ENCODE measurements around the gene SUSD2. TPM values are rescaled to one million over a fixed set of nuclear protein-coding genes. Genes with fewer than 3 reads are reported as not detected.
"Not testable (repeated sequence)": the region's sequence is repeated elsewhere in the genome, so short reads cannot be mapped to it uniquely, and the experiment has no call there.

Gene SUSD2, protein sequence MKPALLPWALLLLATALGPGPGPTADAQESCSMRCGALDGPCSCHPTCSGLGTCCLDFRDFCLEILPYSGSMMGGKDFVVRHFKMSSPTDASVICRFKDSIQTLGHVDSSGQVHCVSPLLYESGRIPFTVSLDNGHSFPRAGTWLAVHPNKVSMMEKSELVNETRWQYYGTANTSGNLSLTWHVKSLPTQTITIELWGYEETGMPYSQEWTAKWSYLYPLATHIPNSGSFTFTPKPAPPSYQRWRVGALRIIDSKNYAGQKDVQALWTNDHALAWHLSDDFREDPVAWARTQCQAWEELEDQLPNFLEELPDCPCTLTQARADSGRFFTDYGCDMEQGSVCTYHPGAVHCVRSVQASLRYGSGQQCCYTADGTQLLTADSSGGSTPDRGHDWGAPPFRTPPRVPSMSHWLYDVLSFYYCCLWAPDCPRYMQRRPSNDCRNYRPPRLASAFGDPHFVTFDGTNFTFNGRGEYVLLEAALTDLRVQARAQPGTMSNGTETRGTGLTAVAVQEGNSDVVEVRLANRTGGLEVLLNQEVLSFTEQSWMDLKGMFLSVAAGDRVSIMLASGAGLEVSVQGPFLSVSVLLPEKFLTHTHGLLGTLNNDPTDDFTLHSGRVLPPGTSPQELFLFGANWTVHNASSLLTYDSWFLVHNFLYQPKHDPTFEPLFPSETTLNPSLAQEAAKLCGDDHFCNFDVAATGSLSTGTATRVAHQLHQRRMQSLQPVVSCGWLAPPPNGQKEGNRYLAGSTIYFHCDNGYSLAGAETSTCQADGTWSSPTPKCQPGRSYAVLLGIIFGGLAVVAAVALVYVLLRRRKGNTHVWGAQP
- polyA plus RNA-seq (2012; ENCODE audit: low read depth, missing spikeins) = 0.08 TPM

DNA sequence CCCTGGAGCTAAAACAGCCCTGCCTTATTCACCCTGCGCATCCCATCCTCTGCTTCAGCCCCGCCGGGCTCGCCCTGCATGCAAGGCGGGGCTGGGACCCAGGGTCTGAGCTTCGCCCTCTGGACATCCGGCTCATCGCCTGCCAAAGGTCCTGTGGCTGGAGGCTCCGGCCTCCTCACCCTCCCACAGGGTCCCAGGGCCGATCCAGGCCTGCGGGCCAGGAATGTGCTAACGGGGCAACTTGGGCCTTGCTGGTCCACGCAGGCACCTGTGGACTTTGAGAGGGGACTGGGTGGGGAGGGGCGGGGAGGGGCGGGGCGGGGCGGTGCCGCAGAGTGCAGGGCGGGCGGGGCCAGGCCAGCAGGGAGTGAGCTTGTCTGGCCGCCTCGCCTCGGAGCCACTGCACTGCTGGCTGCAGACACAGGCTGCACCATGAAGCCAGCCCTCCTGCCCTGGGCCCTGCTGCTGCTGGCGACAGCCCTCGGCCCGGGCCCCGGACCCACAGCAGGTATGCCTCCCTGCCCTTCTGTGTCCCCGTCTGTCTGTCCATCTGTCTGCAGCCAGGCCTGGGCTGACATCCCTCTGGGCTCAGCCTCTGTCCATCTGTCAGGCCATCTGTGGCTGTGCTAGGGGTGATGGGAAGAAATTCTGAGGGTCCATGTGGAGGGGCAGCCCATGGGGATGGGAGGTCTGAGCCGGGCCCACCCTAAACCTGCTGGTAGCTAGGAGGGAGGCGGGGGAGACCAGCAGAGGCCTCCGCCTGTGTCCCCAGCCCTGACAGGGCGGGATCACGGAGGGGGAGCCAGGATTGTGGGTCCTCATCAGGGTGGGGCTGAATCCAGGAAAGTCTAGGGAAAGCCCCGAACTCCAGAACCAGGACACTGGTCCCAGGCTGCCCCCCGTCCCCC lies at the start of gene SUSD2:
Gene SUSD2 (plus strand): TSS at position 400 of the 908 bp plus-strand sequence. CDS start 33 bp downstream, at position 433.
- TF ChIP-seq SPI1 (IDR thresholded peaks at IDR 0.05; ENCODE audit: low read depth, low read length) (no peak), POU2F2 (IDR thresholded peaks at IDR 0.05; ENCODE audit: low read depth, low read length) (no peak), POLR2A (IDR thresholded peaks at IDR 0.05; ENCODE audit: low read depth, low read length) (no peak)
- no peak for FAIRE-seq
- DNase-seq (ENCODE audit: insufficient read length, low spot score) = no peak

DNA sequence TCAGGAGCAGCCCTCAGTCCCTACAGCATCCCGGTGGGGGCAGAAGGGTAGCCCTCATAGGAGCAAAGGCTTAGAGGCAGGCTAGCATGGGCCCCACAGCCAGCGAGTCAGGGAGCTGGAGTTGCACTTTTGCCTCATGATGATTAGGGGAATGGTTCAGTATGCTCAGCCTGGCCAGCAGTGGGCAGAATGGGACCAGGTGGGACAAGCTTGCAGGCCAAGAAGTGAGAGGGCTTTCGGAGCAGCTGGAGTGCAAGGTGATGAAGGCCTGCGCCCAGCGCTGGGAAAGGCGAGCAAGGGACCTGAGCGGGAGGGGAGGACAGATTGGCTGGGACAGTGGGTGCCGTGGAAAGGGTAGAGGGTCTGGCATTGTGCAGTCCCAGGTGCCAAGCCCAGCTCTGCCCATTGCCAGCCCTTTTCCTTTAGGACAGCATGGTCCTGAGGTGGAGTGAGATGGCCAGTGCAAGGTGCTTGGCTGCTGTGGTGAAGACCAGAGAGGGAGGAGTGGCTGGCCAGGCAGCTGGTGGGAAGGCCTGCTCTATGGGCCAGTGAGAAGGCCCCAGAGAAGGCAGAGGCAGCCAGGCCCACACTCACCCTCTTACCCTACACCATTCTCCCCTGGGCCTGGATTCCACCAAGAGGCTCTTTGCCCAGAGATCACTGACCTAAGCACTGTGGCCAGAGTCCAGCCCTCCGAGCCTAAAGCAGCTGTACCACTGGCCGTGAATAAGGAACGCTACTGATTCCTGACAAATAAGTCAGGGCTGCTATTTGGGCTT lies 47.9 kb upstream of the SUSD2 start:
- DNase-seq (ENCODE audit: insufficient read length, low spot score) = no peak
- FAIRE-seq = no peak
- TF ChIP-seq SPI1 (IDR thresholded peaks at IDR 0.05; ENCODE audit: low read depth, low read length) = no peak
- no peak for TF ChIP-seq TAF1 (IDR thresholded peaks at IDR 0.05; ENCODE audit: low read depth, low read length)
- TF ChIP-seq POU2F2 (IDR thresholded peaks at IDR 0.05; ENCODE audit: low read depth, low read length) = no peak
- TF ChIP-seq PAX5 (IDR thresholded peaks at IDR 0.05; ENCODE audit: insufficient read depth, low read length, severe bottlenecking) = no peak
- TF ChIP-seq POLR2AphosphoS5 (IDR thresholded peaks at IDR 0.05; ENCODE audit: low read depth, low read length) = no peak
- TF ChIP-seq POLR2A (IDR thresholded peaks at IDR 0.05; ENCODE audit: low read depth, low read length) = no peak

DNA sequence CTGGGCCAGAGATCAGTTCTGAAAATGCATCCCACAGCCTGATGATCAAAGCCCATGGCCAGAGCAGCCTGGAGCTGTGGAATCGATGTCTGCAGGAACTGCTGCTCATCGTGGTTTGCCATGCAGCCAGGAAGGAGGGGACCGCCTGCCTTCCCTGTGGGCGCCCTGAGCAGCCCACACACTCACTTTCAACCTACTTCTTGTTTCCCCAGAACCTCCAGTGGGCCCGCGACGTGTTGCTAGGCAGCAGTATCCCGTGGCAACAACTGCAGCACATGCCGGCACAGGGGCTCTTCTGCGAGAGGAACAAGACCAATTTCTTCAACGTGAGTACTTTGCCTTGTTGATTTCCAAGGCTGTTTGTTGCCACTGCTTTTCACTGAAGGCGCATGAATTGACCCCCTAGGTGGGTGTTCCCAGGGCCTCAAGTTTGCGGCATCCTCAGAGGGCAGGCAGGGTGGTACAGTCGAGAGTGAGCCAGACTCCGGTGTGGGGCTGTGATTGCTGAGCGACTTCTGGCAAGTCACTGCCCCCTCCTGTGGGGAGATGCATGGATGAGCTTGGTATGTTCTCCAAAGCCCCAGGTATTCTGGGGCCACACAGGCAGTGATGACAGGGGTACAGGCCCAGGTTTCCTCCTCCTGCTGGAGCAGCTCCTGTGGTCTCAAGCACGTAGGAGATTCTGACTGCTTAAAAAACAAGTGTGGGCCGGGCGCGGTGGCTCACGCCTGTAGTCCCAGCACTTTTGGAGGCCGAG lies 47.0 kb upstream of the SUSD2 start:
- DNase-seq (ENCODE audit: insufficient read length, low spot score) (no peak), FAIRE-seq (peak; percentile 68)
- TF ChIP-seq POU2F2 (IDR thresholded peaks at IDR 0.05; ENCODE audit: low read depth, low read length) = no peak
- TF ChIP-seq TAF1 (IDR thresholded peaks at IDR 0.05; ENCODE audit: low read depth, low read length) = no peak
- TF ChIP-seq POLR2A (IDR thresholded peaks at IDR 0.05; ENCODE audit: low read depth, low read length) = no peak
- no peak for TF ChIP-seq SPI1 (IDR thresholded peaks at IDR 0.05; ENCODE audit: low read depth, low read length)
- no peak for TF ChIP-seq PAX5 (IDR thresholded peaks at IDR 0.05; ENCODE audit: insufficient read depth, low read length, severe bottlenecking)
- no peak for TF ChIP-seq POLR2AphosphoS5 (IDR thresholded peaks at IDR 0.05; ENCODE audit: low read depth, low read length)

DNA sequence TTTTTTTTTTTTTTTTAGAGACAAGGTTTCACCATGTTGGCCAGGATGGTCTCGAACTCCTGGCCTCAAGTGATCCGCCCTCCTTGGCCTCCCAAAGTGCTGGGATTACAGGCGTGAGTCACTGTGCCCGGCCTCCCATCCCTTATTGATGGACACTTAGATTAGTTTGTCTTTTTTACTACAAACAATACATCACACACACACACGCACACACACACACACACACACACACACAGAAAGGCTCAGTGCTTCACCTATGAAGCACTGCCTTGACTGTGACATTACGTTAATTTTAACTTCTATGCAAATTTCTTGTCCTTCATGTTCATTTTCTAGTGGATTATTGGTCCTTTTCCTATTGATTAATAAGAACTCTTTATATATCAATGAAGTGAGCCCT lies 44.8 kb upstream of the SUSD2 start:
- not testable (repeated sequence) for DNase-seq (ENCODE audit: insufficient read length, low spot score); FAIRE-seq

DNA sequence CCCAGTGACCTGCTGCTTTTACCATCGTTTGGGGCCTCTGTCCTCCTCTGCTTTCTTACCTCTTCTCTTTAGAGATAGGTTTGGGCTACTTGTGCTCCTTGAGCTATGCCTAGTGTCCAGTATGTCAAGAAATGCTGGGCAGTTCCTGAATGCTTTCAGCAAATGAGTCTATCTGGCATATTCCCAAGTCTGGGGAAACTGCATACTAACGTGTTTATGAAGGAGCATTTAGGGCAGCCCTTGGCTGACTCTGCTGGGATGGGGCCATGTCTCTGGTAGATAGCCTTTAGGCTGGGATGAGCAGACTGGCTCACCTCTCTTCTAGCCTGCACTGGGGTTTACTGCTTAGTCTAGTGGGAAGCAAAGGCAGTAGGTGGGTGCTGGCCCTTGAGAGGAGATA lies 43.7 kb upstream of the SUSD2 start:
- FAIRE-seq = no peak
- DNase-seq (ENCODE audit: insufficient read length, low spot score) = no peak
- TF ChIP-seq SPI1 (IDR thresholded peaks at IDR 0.05; ENCODE audit: low read depth, low read length) = no peak
- TF ChIP-seq POLR2A (IDR thresholded peaks at IDR 0.05; ENCODE audit: low read depth, low read length) = no peak
- no peak for TF ChIP-seq POU2F2 (IDR thresholded peaks at IDR 0.05; ENCODE audit: low read depth, low read length)
- no peak for TF ChIP-seq TAF1 (IDR thresholded peaks at IDR 0.05; ENCODE audit: low read depth, low read length)
- no peak for TF ChIP-seq POLR2AphosphoS5 (IDR thresholded peaks at IDR 0.05; ENCODE audit: low read depth, low read length)
- no peak for TF ChIP-seq PAX5 (IDR thresholded peaks at IDR 0.05; ENCODE audit: insufficient read depth, low read length, severe bottlenecking)

DNA sequence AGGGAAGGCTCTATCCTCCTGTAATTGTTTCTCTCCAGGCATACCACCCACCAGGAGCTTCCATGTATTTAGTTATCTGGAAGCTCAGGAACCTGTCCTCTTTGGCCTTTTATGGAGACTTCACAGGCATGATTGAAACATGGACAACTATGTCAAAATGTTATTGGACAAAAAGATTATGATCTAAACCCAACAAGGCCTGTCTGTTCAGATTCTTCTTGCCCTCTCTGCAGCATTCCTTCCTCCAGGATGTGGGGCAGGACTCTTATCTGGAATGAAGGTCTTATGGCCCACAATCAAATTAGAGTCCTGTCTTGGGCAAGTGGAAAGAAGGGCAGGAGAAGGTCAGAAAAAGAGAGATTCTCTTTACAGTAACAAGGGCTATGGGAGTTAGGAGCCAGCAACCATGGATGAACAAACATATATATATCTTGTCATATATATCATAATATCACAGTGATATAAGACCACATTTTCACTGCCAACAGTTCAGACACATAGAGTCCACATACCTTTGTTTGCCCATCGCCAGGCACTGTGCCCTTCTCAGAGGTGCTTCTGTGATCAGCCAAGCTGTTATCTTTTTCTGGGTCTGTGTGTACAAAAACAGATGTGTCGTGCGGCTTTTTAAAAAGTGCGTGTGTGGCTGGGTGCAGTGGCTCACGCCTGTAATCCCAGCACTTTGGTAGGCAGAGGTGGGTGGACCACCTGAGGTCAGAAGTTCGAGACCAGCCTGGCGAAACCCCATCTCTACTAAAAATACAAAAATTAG lies 42.5 kb upstream of the SUSD2 start:
- no peak for FAIRE-seq
- DNase-seq (ENCODE audit: insufficient read length, low spot score) = no peak

DNA sequence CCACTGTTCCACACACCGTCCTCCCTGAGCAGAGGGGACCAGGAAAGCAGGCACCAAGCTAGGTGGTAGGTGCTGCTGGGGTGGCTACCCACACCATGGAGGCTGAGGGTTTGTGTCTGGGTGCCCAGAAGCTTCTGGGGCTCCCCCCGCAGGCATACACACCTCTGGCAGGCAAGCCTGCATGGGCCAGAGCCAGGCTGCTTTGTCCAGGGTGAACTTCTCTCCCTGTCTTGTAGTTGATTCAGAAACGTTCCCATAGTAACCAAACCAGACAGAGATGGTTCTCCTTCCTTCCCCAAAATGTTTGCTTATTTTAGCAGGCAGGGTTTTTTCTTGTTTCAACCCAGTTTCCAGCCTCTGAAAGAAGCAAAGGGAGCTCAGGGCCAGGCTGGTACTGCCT lies 40.9 kb upstream of the SUSD2 start:
- TF ChIP-seq SPI1 (IDR thresholded peaks at IDR 0.05; ENCODE audit: low read depth, low read length) (no peak), POU2F2 (IDR thresholded peaks at IDR 0.05; ENCODE audit: low read depth, low read length) (no peak), POLR2AphosphoS5 (IDR thresholded peaks at IDR 0.05; ENCODE audit: low read depth, low read length) (no peak), TAF1 (IDR thresholded peaks at IDR 0.05; ENCODE audit: low read depth, low read length) (no peak), PAX5 (IDR thresholded peaks at IDR 0.05; ENCODE audit: insufficient read depth, low read length, severe bottlenecking) (no peak), POLR2A (IDR thresholded peaks at IDR 0.05; ENCODE audit: low read depth, low read length) (no peak)
- DNase-seq (ENCODE audit: insufficient read length, low spot score) = no peak
- FAIRE-seq = peak; percentile 77

More for the DNA sequence above, 42.5 kb upstream of the SUSD2 start:
- TF ChIP-seq POLR2A (IDR thresholded peaks at IDR 0.05; ENCODE audit: low read depth, low read length) = no peak
- TF ChIP-seq POLR2AphosphoS5 (IDR thresholded peaks at IDR 0.05; ENCODE audit: low read depth, low read length) = no peak
- TF ChIP-seq PAX5 (IDR thresholded peaks at IDR 0.05; ENCODE audit: insufficient read depth, low read length, severe bottlenecking) = no peak
- no peak for TF ChIP-seq POU2F2 (IDR thresholded peaks at IDR 0.05; ENCODE audit: low read depth, low read length)
- TF ChIP-seq TAF1 (IDR thresholded peaks at IDR 0.05; ENCODE audit: low read depth, low read length) = no peak
- no peak for TF ChIP-seq SPI1 (IDR thresholded peaks at IDR 0.05; ENCODE audit: low read depth, low read length)

Data from GM12891 (cell line).